HepG2 (cell line): ENCODE measurements around the gene FOSB. TPM values are rescaled to one million over a fixed set of nuclear protein-coding genes. Genes with fewer than 3 reads are reported as not detected.

Experiments
- BCL6 ChIP-seq: IDR thresholded peaks from 2 replicates; pipeline ENCODE4 v1.6.1; 2016; ENCODE audit warnings: missing genetic modification reagents, missing compliant biosample characterization
- FOSL2 ChIP-seq: sonication (generic); formaldehyde crosslinking; IDR thresholded peaks from 2 replicates; pipeline ENCODE4 v1.4.0; 2020; ENCODE audit warnings: missing genetic modification reagents
- GTF2F1 ChIP-seq: fragments of 150-350 bp; IDR thresholded peaks from 2 replicates; pipeline ENCODE4 v1.6.1; 2014; ENCODE audit warnings: low read length
- KLF6 ChIP-seq: IDR thresholded peaks from 2 replicates; pipeline ENCODE4 v1.8.0; 2016; ENCODE audit warnings: missing biosample characterization, missing genetic modification reagents
- KMT2B ChIP-seq: IDR thresholded peaks from 2 replicates; pipeline ENCODE4 v1.6.1; 2016; ENCODE audit warnings: missing genetic modification reagents, missing compliant biosample characterization
- PHB2 ChIP-seq: fragments of 450-650 bp; IDR thresholded peaks from 2 replicates; pipeline ENCODE4 v1.6.1; 2018; ENCODE audit not compliant: partially characterized antibody
- POLR2AphosphoS2 ChIP-seq: IDR thresholded peaks from 2 replicates; pipeline ENCODE4 v1.6.1; 2011; ENCODE audit warnings: low read depth, low read length, improper control_type of control experiment
- RCOR2 ChIP-seq: IDR thresholded peaks from 2 replicates; pipeline ENCODE4 v1.6.1; 2016; ENCODE audit warnings: missing biosample characterization, missing genetic modification reagents
- REL ChIP-seq: sonication (generic); formaldehyde crosslinking; conservative IDR thresholded peaks from 2 replicates; pipeline ENCODE4 v1.8.0; 2022; ENCODE audit warnings: mild to moderate bottlenecking, missing genetic modification reagents, moderate library complexity
- SIN3B ChIP-seq: fragments of 150-350 bp; IDR thresholded peaks from 2 replicates; pipeline ENCODE4 v1.6.1; 2014; ENCODE audit warnings: low read length
- SPEN ChIP-seq: sonication (generic); formaldehyde crosslinking; IDR thresholded peaks from 2 replicates; pipeline ENCODE4 v1.5.1; 2020; ENCODE audit warnings: low read depth, mild to moderate bottlenecking, missing genetic modification reagents
- TCF7 ChIP-seq: sonication (generic); IDR thresholded peaks from 2 replicates; pipeline ENCODE4 v1.6.1; 2016; ENCODE audit warnings: antibody characterized with exemption, low read depth
- ZFP36L1 ChIP-seq: sonication (generic); formaldehyde crosslinking; IDR thresholded peaks from 2 replicates; pipeline ENCODE4 v1.8.0; 2022; ENCODE audit warnings: mild to moderate bottlenecking, missing genetic modification reagents, moderate library complexity
- ZFY ChIP-seq: sonication (generic); formaldehyde crosslinking; IDR thresholded peaks from 2 replicates; pipeline ENCODE4 v1.4.0; 2020; ENCODE audit warnings: missing genetic modification reagents
- ZNF124 ChIP-seq: sonication (generic); formaldehyde crosslinking; IDR thresholded peaks from 2 replicates; pipeline ENCODE4 v1.4.0; 2020; ENCODE audit warnings: missing genetic modification reagents
- ZNF205 ChIP-seq: IDR thresholded peaks from 2 replicates; pipeline ENCODE4 v1.6.1; 2018; ENCODE audit warnings: missing biosample characterization, missing genetic modification reagents
- ZNF777 ChIP-seq: sonication (generic); formaldehyde crosslinking; IDR thresholded peaks from 2 replicates; pipeline ENCODE4 v1.4.0; 2020; ENCODE audit warnings: missing genetic modification reagents
- polyA plus RNA-seq, 8 experiments: library from polyadenylated mRNA; depleted of rRNA in 3 of 8; stranded (reverse) in 7 of 8; unstranded in 1 of 8; fragments of >200 nt; fragmentation: Illumina TruSeq in 4 of 8; extraction: Trizol in 4 of 8; gene quantifications; 2 replicates each; pipeline versions ENCODE4 v1.2.1 to v1.2.3, GENCODE V29; 2011 to 2016; ENCODE audit warnings: low read depth in 4 of 8, missing spikeins in 1 of 8, mixed read lengths in 1 of 8; ENCODE audit not compliant: insufficient read depth in 1 of 8
- total RNA-seq, 5 experiments: library from RNA; depleted of rRNA; stranded (reverse); fragments of >200 nt; fragmentation: Illumina TruSeq; extraction: Trizol; gene quantifications; 2 replicates each; pipeline ENCODE4 v1.2.3, GENCODE V29; 2016; ENCODE audit warnings: low read depth in 1 of 5
- TF ChIP-seq, protein P1 (sequence below), 2 experiments: fragments of 450-650 bp in 1 of 2; sonication (generic) in 1 of 2; formaldehyde crosslinking; IDR thresholded peaks; 2 replicates each; pipeline versions ENCODE4 v1.5.0 to v1.8.0; 2020 to 2022; ENCODE audit warnings: mild to moderate bottlenecking in 1 of 2, missing genetic modification reagents in 1 of 2
- TF ChIP-seq, protein P2 (sequence below), 2 experiments: sonication (generic) in 1 of 2; formaldehyde crosslinking in 1 of 2; IDR thresholded peaks; 2 replicates each; pipeline versions ENCODE4 v1.5.1 to v1.6.1; 2011 to 2020; ENCODE audit warnings: borderline replicate concordance in 1 of 2, low read depth in 1 of 2, low read length in 1 of 2, mild to moderate bottlenecking in 1 of 2, missing genetic modification reagents in 1 of 2, moderate library complexity in 1 of 2
- TF ChIP-seq, protein P3 (sequence below): IDR thresholded peaks from 2 replicates; pipeline ENCODE4 v1.6.1; 2012; ENCODE audit warnings: inconsistent platforms
- TF ChIP-seq, protein P4 (sequence below): sonication (generic); formaldehyde crosslinking; IDR thresholded peaks from 2 replicates; pipeline ENCODE4 v1.5.0; 2020; ENCODE audit warnings: missing genetic modification reagents, mild to moderate bottlenecking, borderline replicate concordance
- TF ChIP-seq, protein P5 (sequence below): sonication (generic); formaldehyde crosslinking; IDR thresholded peaks from 2 replicates; pipeline ENCODE4 v1.9.0; 2021; ENCODE audit warnings: missing genetic modification reagents, borderline replicate concordance

FOSB gene
- total and polyA plus RNA-seq, 2 of the 13 experiments (the other 11 are each of a cell fraction or from before 2014, with no cell fraction given): 2.8 to 6.0 TPM

DNA sequence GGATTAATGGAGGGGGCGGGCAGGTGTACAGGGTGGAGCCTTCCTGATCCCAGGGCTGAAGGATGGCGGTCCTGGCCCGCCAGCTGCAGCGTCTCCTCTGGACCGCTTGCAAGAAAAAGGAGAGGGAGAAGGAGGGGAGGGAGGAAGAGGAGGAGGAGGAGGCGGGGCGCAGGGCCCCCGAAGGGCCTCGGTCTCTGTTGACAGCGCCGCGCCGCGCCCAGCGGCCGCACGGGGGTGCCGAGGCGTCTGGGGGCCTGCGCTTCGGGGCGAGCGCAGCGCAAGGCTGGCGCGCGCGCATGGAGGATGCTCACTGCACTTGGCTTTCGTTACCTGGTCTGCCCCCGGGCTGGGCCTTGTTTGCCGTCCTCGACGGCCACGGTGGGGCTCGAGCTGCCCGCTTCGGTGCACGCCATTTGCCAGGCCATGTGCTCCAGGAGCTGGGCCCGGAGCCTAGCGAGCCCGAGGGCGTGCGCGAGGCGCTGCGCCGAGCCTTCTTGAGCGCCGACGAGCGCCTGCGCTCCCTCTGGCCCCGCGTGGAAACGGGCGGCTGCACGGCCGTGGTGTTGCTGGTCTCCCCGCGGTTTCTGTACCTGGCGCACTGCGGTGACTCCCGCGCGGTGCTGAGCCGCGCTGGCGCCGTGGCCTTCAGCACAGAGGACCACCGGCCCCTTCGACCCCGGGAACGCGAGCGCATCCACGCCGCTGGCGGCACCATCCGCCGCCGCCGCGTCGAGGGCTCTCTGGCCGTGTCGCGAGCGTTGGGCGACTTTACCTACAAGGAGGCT lies 30.8 kb downstream of the FOSB start, which contains the start of gene PPM1N (continued):
- TF ChIP-seq, protein P1, sequence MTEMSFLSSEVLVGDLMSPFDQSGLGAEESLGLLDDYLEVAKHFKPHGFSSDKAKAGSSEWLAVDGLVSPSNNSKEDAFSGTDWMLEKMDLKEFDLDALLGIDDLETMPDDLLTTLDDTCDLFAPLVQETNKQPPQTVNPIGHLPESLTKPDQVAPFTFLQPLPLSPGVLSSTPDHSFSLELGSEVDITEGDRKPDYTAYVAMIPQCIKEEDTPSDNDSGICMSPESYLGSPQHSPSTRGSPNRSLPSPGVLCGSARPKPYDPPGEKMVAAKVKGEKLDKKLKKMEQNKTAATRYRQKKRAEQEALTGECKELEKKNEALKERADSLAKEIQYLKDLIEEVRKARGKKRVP (CRISPR knock-in tag; IDR thresholded peaks at IDR 0.05): no peak
- TF ChIP-seq, protein P2, sequence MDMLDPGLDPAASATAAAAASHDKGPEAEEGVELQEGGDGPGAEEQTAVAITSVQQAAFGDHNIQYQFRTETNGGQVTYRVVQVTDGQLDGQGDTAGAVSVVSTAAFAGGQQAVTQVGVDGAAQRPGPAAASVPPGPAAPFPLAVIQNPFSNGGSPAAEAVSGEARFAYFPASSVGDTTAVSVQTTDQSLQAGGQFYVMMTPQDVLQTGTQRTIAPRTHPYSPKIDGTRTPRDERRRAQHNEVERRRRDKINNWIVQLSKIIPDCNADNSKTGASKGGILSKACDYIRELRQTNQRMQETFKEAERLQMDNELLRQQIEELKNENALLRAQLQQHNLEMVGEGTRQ (IDR thresholded peaks at IDR 0.05; ENCODE audit: low read depth, low read length): no peak
- TF ChIP-seq, protein P2 (CRISPR knock-in tag; IDR thresholded peaks at IDR 0.05; ENCODE audit: borderline replicate concordance): no peak
- TF ChIP-seq KLF6 (CRISPR knock-in tag) (no peak), TCF7 (no peak), SIN3B (no peak), SPEN (CRISPR knock-in tag) (no peak), POLR2AphosphoS2 (no peak), KMT2B (CRISPR knock-in tag) (no peak), ZFY (0 out of 2 replicates have a peak, but pooled peaks have one; percentile 15), ZNF205 (CRISPR knock-in tag) (no peak), FOSL2 (CRISPR knock-in tag) (no peak), REL (CRISPR knock-in tag) (no peak), BCL6 (CRISPR knock-in tag) (no peak), RCOR2 (CRISPR knock-in tag) (no peak), GTF2F1 (no peak), PHB2 (no peak), ZNF777 (CRISPR knock-in tag) (peak; percentile 75), ZFP36L1 (CRISPR knock-in tag) (no peak), ZNF124 (no peak)
- TF ChIP-seq, protein P3, sequence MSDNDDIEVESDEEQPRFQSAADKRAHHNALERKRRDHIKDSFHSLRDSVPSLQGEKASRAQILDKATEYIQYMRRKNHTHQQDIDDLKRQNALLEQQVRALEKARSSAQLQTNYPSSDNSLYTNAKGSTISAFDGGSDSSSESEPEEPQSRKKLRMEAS: 0 out of 2 replicates have a peak, but pooled peaks have one; percentile 22
- TF ChIP-seq, protein P4, sequence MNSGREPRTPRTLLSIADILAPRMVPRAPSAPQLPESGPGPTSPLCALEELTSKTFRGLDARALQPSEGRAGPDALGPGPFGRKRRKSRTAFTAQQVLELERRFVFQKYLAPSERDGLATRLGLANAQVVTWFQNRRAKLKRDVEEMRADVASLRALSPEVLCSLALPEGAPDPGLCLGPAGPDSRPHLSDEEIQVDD (CRISPR knock-in tag): no peak
- TF ChIP-seq, protein P5, sequence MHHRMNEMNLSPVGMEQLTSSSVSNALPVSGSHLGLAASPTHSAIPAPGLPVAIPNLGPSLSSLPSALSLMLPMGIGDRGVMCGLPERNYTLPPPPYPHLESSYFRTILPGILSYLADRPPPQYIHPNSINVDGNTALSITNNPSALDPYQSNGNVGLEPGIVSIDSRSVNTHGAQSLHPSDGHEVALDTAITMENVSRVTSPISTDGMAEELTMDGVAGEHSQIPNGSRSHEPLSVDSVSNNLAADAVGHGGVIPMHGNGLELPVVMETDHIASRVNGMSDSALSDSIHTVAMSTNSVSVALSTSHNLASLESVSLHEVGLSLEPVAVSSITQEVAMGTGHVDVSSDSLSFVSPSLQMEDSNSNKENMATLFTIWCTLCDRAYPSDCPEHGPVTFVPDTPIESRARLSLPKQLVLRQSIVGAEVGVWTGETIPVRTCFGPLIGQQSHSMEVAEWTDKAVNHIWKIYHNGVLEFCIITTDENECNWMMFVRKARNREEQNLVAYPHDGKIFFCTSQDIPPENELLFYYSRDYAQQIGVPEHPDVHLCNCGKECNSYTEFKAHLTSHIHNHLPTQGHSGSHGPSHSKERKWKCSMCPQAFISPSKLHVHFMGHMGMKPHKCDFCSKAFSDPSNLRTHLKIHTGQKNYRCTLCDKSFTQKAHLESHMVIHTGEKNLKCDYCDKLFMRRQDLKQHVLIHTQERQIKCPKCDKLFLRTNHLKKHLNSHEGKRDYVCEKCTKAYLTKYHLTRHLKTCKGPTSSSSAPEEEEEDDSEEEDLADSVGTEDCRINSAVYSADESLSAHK (CRISPR knock-in tag): no peak
